GM10847 (cell line): ENCODE data around the gene ELF5.

Source experiments
- POLR2A ChIP-seq: IDR thresholded peaks from 2 replicates; pipeline ENCODE4 v1.6.1; 2011; ENCODE audit not compliant: insufficient read length; ENCODE audit errors: extremely low read depth

ELF5 gene

GRCh38 chr11:34448223-34448994, 65.2 kb downstream of the ELF5 start:
- no peak for TF ChIP-seq POLR2A

GRCh38 chr11:34447044-34447443, 66.5 kb downstream of the ELF5 start:
- no peak for TF ChIP-seq POLR2A

GRCh38 chr11:34446386-34446785, 67.2 kb downstream of the ELF5 start:
- TF ChIP-seq POLR2A, result no peak

- TF ChIP-seq POLR2A, result no peak
Observed at GRCh38 chr11:34445956-34446355, 67.6 kb downstream of the ELF5 start.

GRCh38 chr11:34444428-34444827, 69.2 kb downstream of the ELF5 start:
- TF ChIP-seq POLR2A, result no peak

- no peak for TF ChIP-seq POLR2A
Observed at GRCh38 chr11:34443136-34443535, 70.5 kb downstream of the ELF5 start.

- no peak for TF ChIP-seq POLR2A
Observed at GRCh38 chr11:34441814-34442213, 71.8 kb downstream of the ELF5 start.

GRCh38 chr11:34439610-34440198, 73.9 kb downstream of the ELF5 start:
- TF ChIP-seq POLR2A, result no peak

- TF ChIP-seq POLR2A, result peak; percentile 62
Observed at GRCh38 chr11:34438529-34439507, 74.8 kb downstream of the ELF5 start, which contains the start of gene CAT. Gene CAT (plus strand): TSS chr11:34438934. CDS start chr11:34439014, 80 bp downstream.

- no peak for TF ChIP-seq POLR2A
Observed at GRCh38 chr11:34437224-34438125, 76.1 kb downstream of the ELF5 start.

GRCh38 chr11:34433899-34434298, 79.7 kb downstream of the ELF5 start:
- no peak for TF ChIP-seq POLR2A

- no peak for TF ChIP-seq POLR2A
Observed at GRCh38 chr11:34432822-34433221, 80.8 kb downstream of the ELF5 start.

- no peak for TF ChIP-seq POLR2A
Observed at GRCh38 chr11:34431979-34432378, 81.6 kb downstream of the ELF5 start.
